Calu3 (cell line): ENCODE results near the gene TPGS1. TPM values are rescaled to one million over a fixed set of nuclear protein-coding genes. Genes with fewer than 3 reads are reported as not detected.

ENCODE experiments used
- BruUV-seq: library from RNA; stranded (reverse); fragments of 400-500 nt; replicated peaks from 2 replicates; lab custom pipeline; 2021; lab: Mats Ljungman, UMichigan
- CTCF ChIA-PET: fragments of 300-600 bp; sonication (Branson Sonifier 250); formaldehyde crosslinking; loops from one replicate; lab custom pipeline; 2022; ENCODE audit warnings: antibody characterized with exemption; lab: Charles Lee
- DNase-seq: peaks from one replicate; pipeline ENCODE4 v3.0.0; 2022
- H3K27ac Mint-ChIP-seq: one replicate; pipeline ENCODE4 v1.8.0; 2022; ENCODE audit warnings: mixed read lengths; ENCODE audit not compliant: unreplicated experiment
- H3K27me3 Mint-ChIP-seq: one replicate; pipeline ENCODE4 v1.8.0; 2022; ENCODE audit warnings: mixed read lengths; ENCODE audit not compliant: unreplicated experiment
- H3K36me3 Mint-ChIP-seq: one replicate; pipeline ENCODE4 v1.8.0; 2022; ENCODE audit warnings: mild to moderate bottlenecking, moderate library complexity, mixed read lengths; ENCODE audit not compliant: insufficient read depth, unreplicated experiment
- H3K4me1 Mint-ChIP-seq: one replicate; pipeline ENCODE4 v1.8.0; 2022; ENCODE audit warnings: mild to moderate bottlenecking, low read depth, mixed read lengths; ENCODE audit not compliant: unreplicated experiment
- H3K4me3 Mint-ChIP-seq: one replicate; pipeline ENCODE4 v1.8.0; 2022; ENCODE audit warnings: mild to moderate bottlenecking, low read depth, moderate library complexity, mixed read lengths; ENCODE audit not compliant: unreplicated experiment
- H3K9me3 Mint-ChIP-seq: one replicate; pipeline ENCODE4 v1.8.0; 2022; ENCODE audit warnings: low read depth, mixed read lengths; ENCODE audit not compliant: unreplicated experiment
- intact Hi-C: fragments of 100-400 bp; cut with micrococcal nuclease; formaldehyde crosslinking; loops from one replicate; pipeline ENCODE4 v1.10.0; 2022; ENCODE audit not compliant: unreplicated experiment
- total RNA-seq: library from RNA; stranded (reverse); gene quantifications from 2 replicates; pipeline ENCODE4 v1.2.3, GENCODE V29; 2022
- TF ChIP-seq, protein P1 (sequence below): fragments of 200-600 bp; IDR thresholded peaks from one replicate; pipeline ENCODE4 v1.8.0; 2022; ENCODE audit warnings: antibody characterized with exemption; ENCODE audit not compliant: unreplicated experiment

The TPGS1 gene
- total RNA-seq, 1 experiment from 2014 or later, result 9.0 TPM

DNA sequence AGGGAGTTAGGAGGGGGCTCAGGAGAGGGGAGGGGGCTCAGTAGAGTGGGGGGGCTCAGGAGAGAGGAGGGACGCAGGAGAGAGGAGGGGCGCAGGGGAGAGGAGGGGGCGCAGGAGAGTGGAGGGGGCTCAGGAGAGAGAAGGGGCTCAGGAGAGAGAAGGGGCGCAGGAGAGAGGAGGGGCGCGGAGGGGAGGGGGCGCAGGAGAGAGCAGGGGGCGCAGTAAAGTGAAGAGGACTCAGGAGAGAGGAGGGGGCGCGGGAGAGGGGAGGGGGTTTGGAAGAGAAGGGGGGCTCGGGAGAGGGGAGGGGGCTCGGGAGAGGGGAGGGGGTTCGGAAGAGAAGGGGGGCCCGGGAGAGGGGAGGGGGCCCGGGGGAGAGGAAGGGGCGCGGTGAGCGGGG is 10.3 kb upstream of the TPGS1 start:
- CTCF ChIA-PET, result no interaction called here
- intact Hi-C loops, result no loop called here
- BruUV-seq, result no TSS peak
- Mint-ChIP-seq H3K36me3 (peaks cover 19% of the 10 kb centered on the region), H3K27ac (no peak overlapping the region), H3K4me3 (no peak overlapping the region), H3K27me3 (peaks cover 33% of the 10 kb centered on the region), H3K9me3 (peaks cover 3% of the 10 kb centered on the region), H3K4me1 (peaks cover 8% of the 10 kb centered on the region)
- no peak for DNase-seq
- TF ChIP-seq, protein P1, sequence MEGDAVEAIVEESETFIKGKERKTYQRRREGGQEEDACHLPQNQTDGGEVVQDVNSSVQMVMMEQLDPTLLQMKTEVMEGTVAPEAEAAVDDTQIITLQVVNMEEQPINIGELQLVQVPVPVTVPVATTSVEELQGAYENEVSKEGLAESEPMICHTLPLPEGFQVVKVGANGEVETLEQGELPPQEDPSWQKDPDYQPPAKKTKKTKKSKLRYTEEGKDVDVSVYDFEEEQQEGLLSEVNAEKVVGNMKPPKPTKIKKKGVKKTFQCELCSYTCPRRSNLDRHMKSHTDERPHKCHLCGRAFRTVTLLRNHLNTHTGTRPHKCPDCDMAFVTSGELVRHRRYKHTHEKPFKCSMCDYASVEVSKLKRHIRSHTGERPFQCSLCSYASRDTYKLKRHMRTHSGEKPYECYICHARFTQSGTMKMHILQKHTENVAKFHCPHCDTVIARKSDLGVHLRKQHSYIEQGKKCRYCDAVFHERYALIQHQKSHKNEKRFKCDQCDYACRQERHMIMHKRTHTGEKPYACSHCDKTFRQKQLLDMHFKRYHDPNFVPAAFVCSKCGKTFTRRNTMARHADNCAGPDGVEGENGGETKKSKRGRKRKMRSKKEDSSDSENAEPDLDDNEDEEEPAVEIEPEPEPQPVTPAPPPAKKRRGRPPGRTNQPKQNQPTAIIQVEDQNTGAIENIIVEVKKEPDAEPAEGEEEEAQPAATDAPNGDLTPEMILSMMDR, result no peak

DNA sequence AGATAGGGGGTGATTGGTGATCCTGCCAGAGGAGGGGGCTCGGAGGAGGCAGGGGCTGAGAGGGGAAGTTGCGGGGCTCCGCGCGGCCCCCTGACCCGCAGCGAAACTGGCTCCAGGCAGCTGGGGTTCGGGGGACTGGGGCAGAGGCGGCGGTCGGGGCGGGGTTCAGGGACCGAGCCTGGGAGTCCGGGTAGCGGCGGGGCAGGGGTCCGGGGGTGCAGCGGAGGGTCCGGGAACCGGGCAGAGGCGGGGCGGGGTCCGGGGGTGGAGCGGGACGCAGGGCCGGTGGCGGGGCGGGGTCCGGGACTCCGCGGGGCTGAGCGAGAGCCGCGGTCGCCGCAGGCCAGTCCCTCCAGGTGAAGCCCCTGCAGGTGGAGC is 9.8 kb upstream of the TPGS1 start:
- BruUV-seq, result no TSS peak

DNA sequence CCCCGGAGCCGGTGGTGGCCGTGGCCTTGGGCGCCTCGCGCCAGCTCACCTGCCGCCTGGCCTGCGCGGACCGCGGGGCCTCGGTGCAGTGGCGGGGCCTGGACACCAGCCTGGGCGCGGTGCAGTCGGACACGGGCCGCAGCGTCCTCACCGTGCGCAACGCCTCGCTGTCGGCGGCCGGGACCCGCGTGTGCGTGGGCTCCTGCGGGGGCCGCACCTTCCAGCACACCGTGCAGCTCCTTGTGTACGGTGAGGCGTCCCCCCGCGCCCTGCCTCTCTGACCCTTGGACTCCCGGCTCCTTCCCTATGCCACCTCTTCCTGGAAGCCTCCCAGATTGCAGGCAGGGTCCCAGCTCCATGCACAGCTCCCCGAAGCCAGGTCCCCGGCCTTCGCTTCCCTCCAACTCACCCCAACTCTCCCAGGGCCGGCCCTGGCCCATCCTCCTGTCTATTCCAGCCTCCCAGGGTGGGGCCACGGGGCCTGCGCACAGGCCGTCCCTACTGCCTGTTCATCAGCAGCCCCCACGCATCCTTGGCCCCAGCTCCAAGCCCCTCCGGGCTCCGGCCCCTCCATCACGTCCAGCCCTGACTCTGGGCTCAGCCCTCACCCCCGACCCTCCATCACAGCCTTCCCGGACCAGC is 9.3 kb upstream of the TPGS1 start:
- CTCF ChIA-PET, result interaction anchor here (0.6 to 1.1 kb wide), 2 partner anchors 8 to 134 kb away, joined by 7 read pairs; no protein-coding TSS in a partner anchor
- H3K36me3 Mint-ChIP-seq, result peaks cover 19% of the 10 kb centered on the region
- H3K9me3 Mint-ChIP-seq, result peaks cover 3% of the 10 kb centered on the region
- TF ChIP-seq, protein P1, result no peak
- H3K4me3 Mint-ChIP-seq, result peak overlapping the region; percentile 48
- DNase-seq, result peak; percentile 10
- H3K4me1 Mint-ChIP-seq, result peaks cover 8% of the 10 kb centered on the region
- no peak overlapping the region for H3K27ac Mint-ChIP-seq
- intact Hi-C loops, result no loop called here
- peaks cover 33% of the 10 kb centered on the region for H3K27me3 Mint-ChIP-seq
- BruUV-seq, result no TSS peak

More for the DNA sequence above, 9.8 kb upstream of the TPGS1 start:
- Mint-ChIP-seq H3K27ac (no peak overlapping the region), H3K4me1 (peaks cover 8% of the 10 kb centered on the region), H3K27me3 (peaks cover 33% of the 10 kb centered on the region), H3K4me3 (no peak overlapping the region), H3K9me3 (peaks cover 3% of the 10 kb centered on the region), H3K36me3 (peaks cover 19% of the 10 kb centered on the region)
- intact Hi-C loops, result no loop called here
- CTCF ChIA-PET, result interaction anchor here (1.1 kb wide), 1 partner anchor 9 kb away, joined by 7 read pairs; no protein-coding TSS in a partner anchor
- DNase-seq, result no peak
- TF ChIP-seq, protein P1, result no peak

DNA sequence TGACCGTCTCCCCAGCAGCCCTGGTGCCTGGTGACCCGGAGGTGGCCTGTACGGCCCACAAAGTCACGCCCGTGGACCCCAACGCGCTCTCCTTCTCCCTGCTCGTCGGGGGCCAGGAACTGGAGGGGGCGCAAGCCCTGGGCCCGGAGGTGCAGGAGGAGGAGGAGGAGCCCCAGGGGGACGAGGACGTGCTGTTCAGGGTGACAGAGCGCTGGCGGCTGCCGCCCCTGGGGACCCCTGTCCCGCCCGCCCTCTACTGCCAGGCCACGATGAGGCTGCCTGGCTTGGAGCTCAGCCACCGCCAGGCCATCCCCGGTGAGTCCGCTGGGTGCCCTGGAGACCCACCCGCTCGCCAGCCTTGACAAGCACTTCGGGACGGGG is 8.8 kb upstream of the TPGS1 start:
- Mint-ChIP-seq H3K36me3 (peaks cover 18% of the 10 kb centered on the region), H3K27me3 (peaks cover 29% of the 10 kb centered on the region), H3K4me3 (peak overlapping the region; percentile 48), H3K9me3 (peaks cover 3% of the 10 kb centered on the region), H3K27ac (no peak overlapping the region), H3K4me1 (peaks cover 8% of the 10 kb centered on the region)
- intact Hi-C loops, result no loop called here
- CTCF ChIA-PET, result interaction anchor here (0.6 to 1.1 kb wide), 2 partner anchors 8 to 135 kb away, joined by 7 read pairs; no protein-coding TSS in a partner anchor
- no TSS peak for BruUV-seq
- TF ChIP-seq, protein P1, result no peak
- DNase-seq, result no peak
